ENCODE data around the gene TPSAB1.
"Not testable (repeated sequence)": the region's sequence is repeated elsewhere in the genome, so short reads cannot be mapped to it uniquely, and the experiment has no call there.

Gene TPSAB1

DNA sequence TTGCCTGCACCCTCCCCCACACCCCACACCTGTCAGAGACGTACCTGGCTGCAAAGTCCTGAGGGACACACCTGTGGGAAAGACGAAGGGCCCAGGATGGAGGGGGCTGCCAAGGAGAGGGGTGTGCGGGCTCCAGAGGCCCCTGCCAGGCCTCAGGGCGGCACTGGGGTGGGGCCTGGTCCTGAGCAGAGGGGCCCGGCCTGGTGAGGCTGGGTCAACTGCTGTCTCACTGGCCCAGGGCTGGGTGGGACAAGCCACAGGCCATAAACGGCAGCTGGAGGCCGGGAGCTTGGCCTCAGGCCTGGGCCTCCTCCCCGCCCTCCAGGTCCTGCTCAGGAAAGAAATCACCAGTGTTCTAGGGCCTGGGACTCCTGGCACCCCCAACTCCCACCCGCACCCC lies 15.9 kb upstream of the TPSAB1 start:
- DNase-seq (ENCODE audit: low read depth): no peak

GRCh38 chr16:1225051-1225451 lies 15.5 kb upstream of the TPSAB1 start, which contains the start of gene TPSG1:
Gene TPSG1, minus strand, starts transcription at chr16:1225268. Its CDS starts 16 bp downstream, at chr16:1225252.
- DNase-seq (ENCODE audit: low read depth): no peak

DNA sequence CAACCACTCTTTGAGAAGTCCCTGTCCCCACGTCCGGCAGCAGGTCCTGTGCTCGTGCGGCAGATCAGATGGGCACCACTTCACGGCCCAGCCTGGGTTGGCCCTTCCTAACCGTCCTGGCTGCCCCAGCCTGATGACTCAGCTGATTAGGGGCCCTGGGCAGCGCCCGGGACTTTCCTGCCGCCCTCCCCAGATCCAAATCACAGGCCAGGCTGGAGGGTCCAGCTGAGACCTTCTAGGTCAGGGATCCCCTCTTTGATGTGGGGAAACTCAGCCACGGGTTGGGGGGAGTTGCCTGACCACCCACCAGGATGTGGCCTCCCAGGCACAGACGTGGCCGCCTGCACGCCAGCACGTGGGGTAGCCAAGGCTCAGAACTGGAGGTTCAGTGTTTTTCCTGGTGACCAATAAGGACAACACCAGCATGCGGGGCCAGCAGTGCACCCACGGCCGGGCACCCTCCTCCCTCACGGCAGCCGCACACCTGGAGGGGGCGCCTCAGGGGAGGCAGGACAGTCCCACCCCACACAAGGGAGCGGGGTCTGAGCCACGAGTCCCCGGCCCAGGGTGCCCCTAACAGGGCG lies 14.7 kb upstream of the TPSAB1 start:
- not testable (repeated sequence) for DNase-seq (ENCODE audit: low read depth)

DNA sequence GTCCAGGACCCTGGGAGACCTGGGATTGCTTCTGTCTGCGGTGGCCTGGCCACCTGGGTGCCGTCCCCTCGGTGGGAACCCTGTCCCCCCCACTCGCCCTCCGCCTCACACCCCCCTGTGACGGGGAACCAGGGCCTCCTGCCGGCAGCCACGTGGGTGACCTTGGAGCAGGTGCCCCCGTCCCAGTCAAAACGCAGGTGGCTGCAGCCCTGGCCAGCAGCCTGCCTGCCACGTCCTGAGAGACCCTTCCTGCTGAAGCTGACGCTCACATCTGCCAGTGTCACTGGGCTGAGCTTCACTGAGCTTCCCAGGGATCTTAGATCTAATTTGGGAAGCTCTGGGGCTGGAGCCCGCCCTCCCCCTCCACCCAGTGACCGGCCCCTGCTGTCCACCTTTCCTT lies 13.8 kb upstream of the TPSAB1 start:
- not testable (repeated sequence) for DNase-seq (ENCODE audit: low read depth)

GRCh38 chr16:1228227-1228626 lies 12.3 kb upstream of the TPSAB1 start:
- DNase-seq (ENCODE audit: low read depth): not testable (repeated sequence)

DNA sequence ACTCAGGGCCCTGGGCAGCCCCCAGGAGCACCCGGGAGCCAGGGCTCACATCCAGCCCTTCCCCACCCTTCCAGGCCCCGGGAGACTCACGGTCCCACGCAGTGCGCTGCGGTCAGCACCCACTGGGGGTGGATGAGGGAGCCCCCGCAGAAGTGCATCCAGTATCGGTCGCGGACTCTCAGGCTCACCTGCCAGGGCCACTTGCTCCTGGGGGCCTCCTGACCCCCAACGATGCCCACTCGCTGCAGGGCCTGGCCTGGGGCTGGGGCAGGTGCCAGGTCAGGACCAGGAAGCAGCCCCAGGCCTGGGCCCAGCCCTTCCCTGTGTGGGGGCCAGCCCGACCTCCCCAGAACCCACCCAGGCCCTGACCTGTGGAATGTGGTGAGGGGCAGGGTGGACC lies 11.0 kb upstream of the TPSAB1 start:
- not testable (repeated sequence) for DNase-seq (ENCODE audit: low read depth)

GRCh38 chr16:1230084-1230470 lies 10.4 kb upstream of the TPSAB1 start, which contains the start of gene TPSB2:
Gene TPSB2, minus strand, starts transcription at chr16:1230184. Its CDS starts 233 bp downstream, at chr16:1229951.
- DNase-seq (ENCODE audit: low read depth): not testable (repeated sequence)

- DNase-seq (ENCODE audit: low read depth): not testable (repeated sequence)
Measured at GRCh38 chr16:1230471-1231212, 9.9 kb upstream of the TPSAB1 start.

- DNase-seq (ENCODE audit: low read depth): not testable (repeated sequence)
Measured at GRCh38 chr16:1231301-1231700, 9.2 kb upstream of the TPSAB1 start.

- DNase-seq (ENCODE audit: low read depth): not testable (repeated sequence)
Measured at GRCh38 chr16:1232049-1232748, 8.3 kb upstream of the TPSAB1 start.

DNA sequence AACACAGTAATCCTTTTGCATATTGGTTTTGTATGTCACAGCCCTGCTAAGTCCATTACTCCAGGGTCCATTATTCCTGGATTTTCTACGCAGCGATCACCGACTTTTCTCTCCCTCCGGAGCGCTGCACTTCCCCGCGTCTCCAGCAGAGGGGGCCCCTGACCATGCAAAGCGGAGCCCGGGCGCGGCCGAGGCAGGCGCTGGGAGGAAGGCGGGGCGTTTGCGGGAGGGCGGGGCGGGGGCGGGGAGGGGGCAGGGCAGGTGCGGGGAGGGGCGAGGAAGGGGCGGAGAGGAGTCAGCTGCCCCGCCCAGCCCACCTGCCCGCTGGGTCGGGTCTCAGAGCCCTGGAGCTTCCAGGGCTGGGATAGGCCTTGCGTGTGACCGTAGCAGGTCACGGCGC lies 3.8 kb upstream of the TPSAB1 start:
- not testable (repeated sequence) for DNase-seq (ENCODE audit: low read depth)

- DNase-seq (ENCODE audit: low read depth): no peak
Measured at GRCh38 chr16:1237990-1238389, 2.5 kb upstream of the TPSAB1 start.

GRCh38 chr16:1238909-1239308 lies 1.6 kb upstream of the TPSAB1 start:
- DNase-seq (ENCODE audit: low read depth): not testable (repeated sequence)

- not testable (repeated sequence) for DNase-seq (ENCODE audit: low read depth)
Measured at GRCh38 chr16:1239575-1239974, 930 bp upstream of the TPSAB1 start.

- DNase-seq (ENCODE audit: low read depth): not testable (repeated sequence)
Measured at GRCh38 chr16:1241081-1241480, 576 bp downstream of the TPSAB1 start.

DNA sequence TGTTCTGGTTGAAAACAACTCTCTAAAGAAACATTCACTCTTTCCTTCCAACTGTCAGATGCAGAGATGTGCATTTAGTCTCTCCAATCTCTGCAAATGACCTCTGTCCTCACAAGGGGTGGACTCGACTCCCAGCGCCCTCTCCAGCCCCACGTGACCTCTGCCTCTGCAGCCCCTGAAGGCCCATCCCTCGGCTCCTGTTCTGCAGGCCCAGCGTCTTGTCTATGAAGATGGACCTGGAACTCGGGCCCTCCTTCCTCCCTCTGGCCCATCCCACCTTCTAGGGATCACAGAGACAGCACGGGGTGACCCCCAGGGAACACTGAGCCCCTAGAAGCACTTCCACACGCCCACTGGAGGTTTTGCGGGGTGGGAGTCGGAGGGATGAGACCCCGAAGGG lies 2.9 kb downstream of the TPSAB1 start:
- DNase-seq (ENCODE audit: low read depth): not testable (repeated sequence)

DNA sequence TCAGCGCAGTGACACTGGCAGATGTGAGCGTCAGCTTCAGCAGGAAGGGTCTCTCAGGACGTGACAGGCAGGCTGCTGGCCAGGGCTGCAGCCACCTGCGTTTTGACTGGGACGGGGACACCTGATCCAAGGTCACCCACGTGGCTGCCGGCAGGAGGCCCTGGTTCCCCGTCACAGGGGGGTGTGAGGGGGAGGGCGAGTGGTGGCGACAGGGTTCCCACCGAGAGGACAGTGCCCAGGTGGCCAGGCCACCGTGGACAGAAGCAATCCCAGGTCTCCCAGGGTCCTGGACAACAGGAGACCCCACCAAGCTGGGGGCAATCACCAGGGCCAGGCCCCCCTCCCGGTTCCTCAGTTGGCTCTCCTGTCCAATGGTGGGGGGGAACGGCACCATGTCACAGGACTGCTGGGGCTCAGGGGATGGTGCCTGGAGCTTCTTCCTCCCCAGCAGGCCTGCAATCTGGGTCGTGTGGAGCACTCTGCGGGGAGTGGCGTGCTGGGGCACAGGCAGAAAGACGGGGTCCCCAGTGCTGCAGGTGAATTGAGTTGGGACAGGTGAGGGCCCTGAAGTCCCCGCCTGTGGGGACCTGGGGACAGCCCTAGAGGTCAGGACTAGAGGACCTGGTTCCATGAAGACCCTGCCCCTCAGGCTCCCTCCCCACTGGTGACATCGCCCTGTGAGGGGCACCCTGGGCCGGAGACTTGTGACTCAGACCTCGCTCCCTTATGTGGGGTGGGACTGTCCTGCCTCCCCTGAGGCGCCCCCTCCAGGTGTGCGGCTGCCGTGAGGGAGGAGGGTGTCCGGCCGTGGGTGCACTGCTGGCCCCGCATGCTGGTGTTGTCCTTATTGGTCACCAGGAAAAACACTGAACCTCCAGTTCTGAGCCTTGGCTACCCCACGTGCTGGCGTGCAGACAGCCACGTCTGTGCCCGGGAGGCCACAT lies 3.7 kb downstream of the TPSAB1 start:
- DNase-seq (ENCODE audit: low read depth): not testable (repeated sequence)

DNA sequence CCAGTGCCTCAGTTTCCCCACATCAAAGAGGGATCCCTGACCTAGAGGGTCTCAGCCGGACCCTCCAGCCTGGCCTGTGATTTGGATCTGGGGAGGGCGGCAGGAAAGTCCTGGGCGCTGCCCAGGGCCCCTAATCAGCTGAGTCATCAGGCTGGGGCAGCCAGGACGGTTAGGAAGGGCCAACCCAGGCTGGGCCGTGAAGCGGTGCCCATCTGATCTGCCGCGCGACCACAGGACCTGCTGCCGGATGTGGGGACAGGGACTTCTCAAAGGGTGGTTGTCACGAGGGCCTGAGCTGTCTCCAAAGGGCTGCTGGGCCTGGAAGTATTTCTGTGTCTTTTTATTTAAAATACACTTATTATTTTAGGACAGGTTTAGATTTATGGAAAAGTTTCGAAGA lies 4.4 kb downstream of the TPSAB1 start:
- DNase-seq (ENCODE audit: low read depth): no peak

DNA sequence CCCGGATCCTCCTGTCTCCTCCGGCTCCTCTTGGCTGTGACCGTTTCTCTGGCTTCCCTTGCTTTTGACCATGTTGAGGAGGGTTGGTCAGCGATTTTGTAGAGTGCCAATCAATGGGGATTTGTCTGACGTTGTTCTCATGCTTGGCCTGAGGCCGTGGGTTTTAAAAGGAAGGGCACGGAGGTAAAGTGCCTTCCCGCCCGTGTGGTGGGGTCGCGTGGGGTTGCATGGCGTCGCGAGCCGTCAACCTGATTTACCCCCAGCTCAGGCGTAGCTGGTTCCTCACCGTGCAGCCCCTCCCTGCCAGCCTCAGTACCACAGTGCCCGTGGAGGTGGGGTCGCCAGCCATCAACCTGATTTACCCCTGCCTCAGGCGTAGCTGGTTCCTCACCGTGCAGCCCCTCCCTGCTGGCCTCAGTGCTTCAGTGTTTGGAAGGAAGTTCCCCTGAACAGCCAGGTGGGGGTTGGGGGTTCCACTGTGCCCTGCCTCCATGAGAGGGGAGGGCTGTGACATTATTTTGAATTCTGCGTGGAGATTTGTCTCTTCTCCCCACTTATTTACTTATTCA lies 5.0 kb downstream of the TPSAB1 start:
- no peak for DNase-seq (ENCODE audit: low read depth)

- not testable (repeated sequence) for DNase-seq (ENCODE audit: low read depth)
Measured at GRCh38 chr16:1247903-1248537, 7.5 kb downstream of the TPSAB1 start.
